ENCODE measurements around the gene CSRP1. TPM values are rescaled to one million over a fixed set of nuclear protein-coding genes. Genes with fewer than 3 reads are reported as not detected.

Gene CSRP1
- polyA plus RNA-seq, 1 donor from 2014 or later: 4.2 TPM

GRCh38 chr1:201457508-201457960 lies 49.4 kb downstream of the CSRP1 start:
- Histone ChIP-seq H3K4me2 (ENCODE audit: low read length) (no peak overlapping the region), H3K4me3 (ENCODE audit: low read length) (no peak overlapping the region), H3F3A (ENCODE audit: insufficient read depth, low read length, poor library complexity, severe bottlenecking) (no peaks in the 10 kb centered on the region), H3K9me2 (ENCODE audit: insufficient read depth, low read length) (no peaks in the 10 kb centered on the region), H3K27ac (ENCODE audit: low read length) (no peak overlapping the region), H3K9me3 (ENCODE audit: low read length) (no peaks in the 10 kb centered on the region), H3K36me3 (ENCODE audit: insufficient read depth, low read length) (no peaks in the 10 kb centered on the region), H2AFZ (ENCODE audit: low read depth, low read length) (no peak overlapping the region), H4K20me1 (ENCODE audit: insufficient read depth) (no peaks in the 10 kb centered on the region), H3K79me2 (replicated peaks; ENCODE audit: insufficient read depth, low read length) (no peaks in the 10 kb centered on the region), H3K27me3 (ENCODE audit: insufficient read depth, low read depth, low read length) (no peaks in the 10 kb centered on the region), H3K9ac (ENCODE audit: low read length) (no peak overlapping the region)
- TF ChIP-seq SMC3 (conservative IDR thresholded peaks at IDR 0.05; ENCODE audit: poor library complexity): no peak
- no peak for TF ChIP-seq EP300 (conservative IDR thresholded peaks at IDR 0.05; ENCODE audit: poor library complexity, severe bottlenecking)
- TF ChIP-seq RAD21 (conservative IDR thresholded peaks at IDR 0.05): no peak
- no peak for TF ChIP-seq TAF1 (IDR thresholded peaks at IDR 0.05; ENCODE audit: low read depth)
- no peak for TF ChIP-seq REST (IDR thresholded peaks at IDR 0.05; ENCODE audit: borderline replicate concordance)
- no peak for TF ChIP-seq CTCF (IDR thresholded peaks at IDR 0.05; ENCODE audit: poor library complexity, severe bottlenecking)
- TF ChIP-seq POLR2AphosphoS5 (IDR thresholded peaks at IDR 0.05): no peak
- no peak for TF ChIP-seq EZH2 (IDR thresholded peaks at IDR 0.05; ENCODE audit: borderline replicate concordance, insufficient read depth, low read length, poor library complexity, severe bottlenecking)
- TF ChIP-seq MXI1 (conservative IDR thresholded peaks at IDR 0.05; ENCODE audit: poor library complexity, severe bottlenecking): no peak

DNA sequence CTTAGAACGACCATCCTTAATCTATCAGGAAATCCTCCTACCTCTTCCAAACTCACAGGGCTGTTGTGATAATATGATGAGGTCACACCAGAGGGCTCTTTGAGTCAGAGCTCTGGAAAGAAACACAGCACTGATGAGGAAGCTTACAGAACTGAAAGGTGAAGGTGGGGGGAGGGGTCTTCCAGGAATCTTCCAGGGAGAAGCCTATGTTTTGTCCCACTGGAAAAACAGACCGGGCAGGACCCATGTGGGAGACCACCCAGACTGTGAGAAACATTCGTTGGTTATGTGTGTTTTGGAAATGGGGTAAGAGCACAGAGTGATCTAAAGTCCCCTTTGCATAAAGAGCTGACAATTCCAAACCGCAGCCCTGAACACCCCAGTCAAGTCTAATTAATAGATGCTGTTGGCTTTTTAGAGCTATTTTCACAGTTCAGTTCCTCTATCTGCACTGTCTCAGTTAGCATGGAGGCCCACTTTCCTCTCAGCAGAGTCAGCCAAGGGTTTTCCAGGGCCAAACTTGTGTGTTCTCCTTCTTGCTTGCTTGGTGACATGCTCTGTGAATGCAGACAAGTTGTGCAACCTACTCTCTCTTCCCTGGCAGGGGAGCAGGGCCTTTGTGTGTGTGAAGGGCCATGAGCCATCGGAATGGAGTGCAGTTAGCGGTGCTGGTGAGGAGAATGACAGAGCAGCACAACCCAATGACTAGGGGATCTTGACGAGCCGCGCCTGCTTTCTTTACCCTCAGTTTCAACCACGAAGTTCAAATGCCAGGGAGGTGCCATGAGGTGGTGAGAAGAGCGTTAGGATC lies 50.2 kb downstream of the CSRP1 start:
- no peaks in the 10 kb centered on the region for H3K9me2 ChIP-seq (ENCODE audit: insufficient read depth, low read length)
- TF ChIP-seq EP300 (conservative IDR thresholded peaks at IDR 0.05; ENCODE audit: poor library complexity, severe bottlenecking) (no peak), SMC3 (conservative IDR thresholded peaks at IDR 0.05; ENCODE audit: poor library complexity) (no peak), RAD21 (conservative IDR thresholded peaks at IDR 0.05) (no peak), POLR2AphosphoS5 (IDR thresholded peaks at IDR 0.05) (no peak), EZH2 (IDR thresholded peaks at IDR 0.05; ENCODE audit: borderline replicate concordance, insufficient read depth, low read length, poor library complexity, severe bottlenecking) (no peak), REST (IDR thresholded peaks at IDR 0.05; ENCODE audit: borderline replicate concordance) (no peak), TAF1 (IDR thresholded peaks at IDR 0.05; ENCODE audit: low read depth) (no peak), MXI1 (conservative IDR thresholded peaks at IDR 0.05; ENCODE audit: poor library complexity, severe bottlenecking) (no peak), CTCF (IDR thresholded peaks at IDR 0.05; ENCODE audit: poor library complexity, severe bottlenecking) (no peak)
- H3K4me2 ChIP-seq (ENCODE audit: low read length): no peak overlapping the region
- no peaks in the 10 kb centered on the region for H3F3A ChIP-seq (ENCODE audit: insufficient read depth, low read length, poor library complexity, severe bottlenecking)
- H3K79me2 ChIP-seq (replicated peaks; ENCODE audit: insufficient read depth, low read length): no peaks in the 10 kb centered on the region
- no peak overlapping the region for H3K4me3 ChIP-seq (ENCODE audit: low read length)
- H3K9me3 ChIP-seq (ENCODE audit: low read length): no peaks in the 10 kb centered on the region
- no peaks in the 10 kb centered on the region for H4K20me1 ChIP-seq (ENCODE audit: insufficient read depth)
- H3K9ac ChIP-seq (ENCODE audit: low read length): no peak overlapping the region
- H3K27ac ChIP-seq (ENCODE audit: low read length): no peak overlapping the region
- H3K27me3 ChIP-seq (ENCODE audit: insufficient read depth, low read depth, low read length): no peaks in the 10 kb centered on the region
- no peaks in the 10 kb centered on the region for H3K36me3 ChIP-seq (ENCODE audit: insufficient read depth, low read length)
- H2AFZ ChIP-seq (ENCODE audit: low read depth, low read length): no peak overlapping the region
